Keratinocyte (primary cell): ENCODE measurements around the gene DBR1. TPM values are rescaled to one million over a fixed set of nuclear protein-coding genes. Genes with fewer than 3 reads are reported as not detected.

ENCODE experiments used
- DNase-seq: peaks from one replicate; pipeline ENCODE4 v3.0.0-alpha.2; 2011; ENCODE audit warnings: low read depth, missing footprints, low spot score
- FAIRE-seq: peaks from 2 replicates; lab custom pipeline; 2011; peaks lifted over from hg19 to GRCh38; lab: Jason Lieb, UNC
- H2AFZ ChIP-seq: 2 replicates; pipeline ENCODE4 v1.6.0; 2012; ENCODE audit warnings: low read length, control low read depth, inconsistent platforms; ENCODE audit not compliant: control insufficient read depth
- H3K27ac ChIP-seq: 2 replicates; pipeline ENCODE4 v1.5.1; 2011; ENCODE audit warnings: low read length; ENCODE audit not compliant: control insufficient read depth, insufficient read depth
- H3K27me3 ChIP-seq: 3 replicates; pipeline ENCODE4 v1.6.0; 2011; ENCODE audit warnings: low read length; ENCODE audit not compliant: control insufficient read depth, insufficient read depth; ENCODE audit errors: extremely low read depth
- H3K36me3 ChIP-seq, 2 experiments: 2 replicates in 1 of 2; 3 replicates in 1 of 2; pipeline ENCODE4 v1.5.1; 2011; ENCODE audit warnings: low read length in 2 of 2, mild to moderate bottlenecking in 1 of 2; ENCODE audit not compliant: control insufficient read depth in 2 of 2, insufficient read depth in 2 of 2; ENCODE audit errors: extremely low read depth in 1 of 2
- H3K4me1 ChIP-seq: 3 replicates; pipeline ENCODE4 v1.5.1; 2011; ENCODE audit warnings: low read length; ENCODE audit not compliant: control insufficient read depth, insufficient read depth; ENCODE audit errors: extremely low read depth
- H3K4me2 ChIP-seq: 3 replicates; pipeline ENCODE4 v1.6.0; 2011; ENCODE audit warnings: low read depth, low read length; ENCODE audit not compliant: control insufficient read depth, insufficient read depth; ENCODE audit errors: extremely low read depth
- H3K4me3 ChIP-seq, 3 experiments: fragments of 200-600 bp in 1 of 3; sonication (generic) in 1 of 3; 2 replicates in 2 of 3; 3 replicates in 1 of 3; pipeline ENCODE4 v1.5.1; 2011 to 2016; ENCODE audit warnings: low read length in 3 of 3, mild to moderate bottlenecking in 3 of 3, control low read depth in 2 of 3, inconsistent platforms in 1 of 3, low read depth in 1 of 3, mixed read lengths in 1 of 3, mixed run types in 1 of 3, moderate library complexity in 1 of 3; ENCODE audit not compliant: control insufficient read depth in 2 of 3, insufficient read depth in 2 of 3; ENCODE audit errors: extremely low read depth in 1 of 3
- H3K79me2 ChIP-seq: 2 replicates; pipeline ENCODE4 v1.6.0; 2012; ENCODE audit warnings: low read length; ENCODE audit not compliant: control insufficient read depth, insufficient read depth
- H3K9ac ChIP-seq: 3 replicates; pipeline ENCODE4 v1.6.0; 2011; ENCODE audit warnings: low read length; ENCODE audit not compliant: control insufficient read depth, insufficient read depth; ENCODE audit errors: extremely low read depth
- H3K9me1 ChIP-seq: 3 replicates; pipeline ENCODE4 v1.6.0; 2011; ENCODE audit warnings: low read length; ENCODE audit not compliant: control insufficient read depth, insufficient read depth; ENCODE audit errors: extremely low read depth
- H3K9me3 ChIP-seq: 2 replicates; pipeline ENCODE4 v1.5.1; 2012; ENCODE audit warnings: low read depth, low read length; ENCODE audit not compliant: control insufficient read depth
- H4K20me1 ChIP-seq: 3 replicates; pipeline ENCODE4 v1.6.0; 2011; ENCODE audit warnings: low read length; ENCODE audit not compliant: control insufficient read depth, insufficient read depth; ENCODE audit errors: extremely low read depth
- EZH2 ChIP-seq: IDR thresholded peaks from one replicate; pipeline ENCODE4 v1.6.1; 2012; ENCODE audit warnings: inconsistent platforms, mild to moderate bottlenecking, low read length, moderate library complexity
- dilution Hi-C: fragments of 300-500 bp; cut with MboI; formaldehyde crosslinking; loops from one replicate; pipeline ENCODE4 v1.7.0; 2020; ENCODE audit warnings: low sequenced_read_pairs; ENCODE audit not compliant: extremely low pct_ligation_motif_present
- polyA plus RNA-seq, 5 experiments: library from polyadenylated mRNA; depleted of rRNA in 3 of 5; stranded (reverse) in 3 of 5; stranded (forward) in 1 of 5; unstranded in 1 of 5; fragments of >200 nt; gene quantifications; 1 replicate in 1 of 5; 2 replicates in 3 of 5; 3 replicates in 1 of 5; pipeline versions ENCODE4 v1.2.1 to v1.2.3, GENCODE V29; 2011 to 2012; ENCODE audit warnings: missing spikeins in 2 of 5, low read depth in 1 of 5, low replicate concordance in 1 of 5
- TF ChIP-seq, protein P1 (sequence below), 3 experiments: IDR thresholded peaks in 1 of 3; conservative IDR thresholded peaks in 1 of 3; optimal IDR thresholded peaks in 1 of 3; 2 replicates in 2 of 3; 3 replicates in 1 of 3; pipeline versions ENCODE3 to v1.5.1; 2011; ENCODE audit warnings: low read length in 3 of 3, mild to moderate bottlenecking in 3 of 3, moderate library complexity in 2 of 3, control low read depth in 1 of 3, inconsistent platforms in 1 of 3; ENCODE audit not compliant: insufficient read depth in 2 of 3; ENCODE audit errors: extremely low read depth in 1 of 3

Gene DBR1
- polyA plus RNA-seq, 1 donor (not counting 4 experiments of a cell fraction or from before 2014, with no cell fraction given), result 16.2 TPM

- Histone ChIP-seq H4K20me1 (peaks cover 2% of the 10 kb centered on the region), H3K27ac (no peak overlapping the region), H3K79me2 (peaks cover 26% of the 10 kb centered on the region), H3K4me1 (peaks cover 5% of the 10 kb centered on the region), H3K9me1 (no peaks in the 10 kb centered on the region), H3K9me3 (no peaks in the 10 kb centered on the region), H3K27me3 (no peaks in the 10 kb centered on the region), H2AFZ (no peak overlapping the region), H3K9ac (no peak overlapping the region), H3K36me3 (peaks cover 12 to 17% of the 10 kb centered on the region in 2 experiments), H3K4me2 (no peak overlapping the region), H3K4me3 (no peak overlapping the region)
- TF ChIP-seq EZH2, result no peak
- TF ChIP-seq, protein P1, sequence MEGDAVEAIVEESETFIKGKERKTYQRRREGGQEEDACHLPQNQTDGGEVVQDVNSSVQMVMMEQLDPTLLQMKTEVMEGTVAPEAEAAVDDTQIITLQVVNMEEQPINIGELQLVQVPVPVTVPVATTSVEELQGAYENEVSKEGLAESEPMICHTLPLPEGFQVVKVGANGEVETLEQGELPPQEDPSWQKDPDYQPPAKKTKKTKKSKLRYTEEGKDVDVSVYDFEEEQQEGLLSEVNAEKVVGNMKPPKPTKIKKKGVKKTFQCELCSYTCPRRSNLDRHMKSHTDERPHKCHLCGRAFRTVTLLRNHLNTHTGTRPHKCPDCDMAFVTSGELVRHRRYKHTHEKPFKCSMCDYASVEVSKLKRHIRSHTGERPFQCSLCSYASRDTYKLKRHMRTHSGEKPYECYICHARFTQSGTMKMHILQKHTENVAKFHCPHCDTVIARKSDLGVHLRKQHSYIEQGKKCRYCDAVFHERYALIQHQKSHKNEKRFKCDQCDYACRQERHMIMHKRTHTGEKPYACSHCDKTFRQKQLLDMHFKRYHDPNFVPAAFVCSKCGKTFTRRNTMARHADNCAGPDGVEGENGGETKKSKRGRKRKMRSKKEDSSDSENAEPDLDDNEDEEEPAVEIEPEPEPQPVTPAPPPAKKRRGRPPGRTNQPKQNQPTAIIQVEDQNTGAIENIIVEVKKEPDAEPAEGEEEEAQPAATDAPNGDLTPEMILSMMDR (optimal IDR thresholded peaks at IDR 0.05 in 1 of 3, IDR thresholded peaks at IDR 0.05 in 1 of 3, conservative IDR thresholded peaks at IDR 0.05 in 1 of 3; ENCODE audit: extremely low read depth in 1 of 3, insufficient read depth in 2 of 3, low read length in 3 of 3), result no peak
- dilution Hi-C loops, result no loop called here
- no peak for DNase-seq
- FAIRE-seq, result no peak
These were observed 47.6 kb upstream of the DBR1 start for GRCh38 chr3:138222131-138222941.

- H2AFZ ChIP-seq, result no peak overlapping the region
- H3K4me2 ChIP-seq, result no peak overlapping the region
- dilution Hi-C loops, result no loop called here
- H3K27me3 ChIP-seq, result no peaks in the 10 kb centered on the region
- no peaks in the 10 kb centered on the region for H3K9me3 ChIP-seq
- no peak for TF ChIP-seq EZH2
- TF ChIP-seq, protein P1 (optimal IDR thresholded peaks at IDR 0.05 in 1 of 3, IDR thresholded peaks at IDR 0.05 in 1 of 3, conservative IDR thresholded peaks at IDR 0.05 in 1 of 3; ENCODE audit: extremely low read depth in 1 of 3, insufficient read depth in 2 of 3, low read length in 3 of 3), result no peak
- no peak overlapping the region for H3K4me3 ChIP-seq
- H4K20me1 ChIP-seq, result peaks cover 2% of the 10 kb centered on the region
- peaks cover 9% of the 10 kb centered on the region for H3K4me1 ChIP-seq
- no peak for FAIRE-seq
- H3K9me1 ChIP-seq, result no peaks in the 10 kb centered on the region
- H3K27ac ChIP-seq, result no peak overlapping the region
- H3K36me3 ChIP-seq, result peaks cover 12 to 17% of the 10 kb centered on the region in 2 experiments
- no peak for DNase-seq
- H3K9ac ChIP-seq, result no peak overlapping the region
- peaks cover 34% of the 10 kb centered on the region for H3K79me2 ChIP-seq
These were observed 46.1 kb upstream of the DBR1 start for GRCh38 chr3:138220788-138221187.
